ENCODE data around the gene HDAC7.
"Not testable (repeated sequence)": the region's sequence is repeated elsewhere in the genome, so short reads cannot be mapped to it uniquely, and the experiment has no call there.

Gene HDAC7

GRCh38 chr12:47817272-47818006 is 2.3 kb downstream of the HDAC7 start:
- Mint-ChIP-seq H3K27ac (peak overlapping the region; percentile 94), H3K27me3 (no peaks in the 10 kb centered on the region), H3K4me3 (peak overlapping the region; percentile 93), H3K9me3 (no peaks in the 10 kb centered on the region), H3K36me3 (no peaks in the 10 kb centered on the region), H3K4me1 (peaks cover 58% of the 10 kb centered on the region)
- ATAC-seq (ENCODE audit: low read depth) (no peak), DNase-seq (ENCODE audit: low spot score in 2 of 2) (no peak)

GRCh38 chr12:47816403-47817271 is 3.1 kb downstream of the HDAC7 start:
- ATAC-seq (ENCODE audit: low read depth) (no peak), DNase-seq (ENCODE audit: low spot score in 2 of 2) (no peak)
- Mint-ChIP-seq H3K4me1 (peaks cover 56% of the 10 kb centered on the region), H3K36me3 (no peaks in the 10 kb centered on the region), H3K9me3 (no peaks in the 10 kb centered on the region), H3K27ac (peak overlapping the region; percentile 94), H3K27me3 (no peaks in the 10 kb centered on the region), H3K4me3 (peak overlapping the region; percentile 93)

- H3K27me3 Mint-ChIP-seq; DNase-seq (ENCODE audit: low spot score in 2 of 2); ATAC-seq (ENCODE audit: low read depth); H3K9me3 Mint-ChIP-seq; H3K36me3 Mint-ChIP-seq: not testable (repeated sequence)
- Mint-ChIP-seq H3K27ac (peak overlapping the region; percentile 94), H3K4me1 (peaks cover 62% of the 10 kb centered on the region), H3K4me3 (peak overlapping the region; percentile 14)
Measured at GRCh38 chr12:47815447-47815846, 4.3 kb downstream of the HDAC7 start.

GRCh38 chr12:47814539-47815170 is 5.0 kb downstream of the HDAC7 start:
- Mint-ChIP-seq H3K36me3 (no peaks in the 10 kb centered on the region), H3K9me3 (no peaks in the 10 kb centered on the region), H3K27me3 (no peaks in the 10 kb centered on the region), H3K4me1 (peaks cover 63% of the 10 kb centered on the region), H3K27ac (peak overlapping the region; percentile 94), H3K4me3 (peak overlapping the region; percentile 28)
- DNase-seq (ENCODE audit: low spot score in 2 of 2): no peak
- no peak for ATAC-seq (ENCODE audit: low read depth)

GRCh38 chr12:47813511-47814196 is 6.0 kb downstream of the HDAC7 start:
- H3K4me3 Mint-ChIP-seq: peak overlapping the region; percentile 92
- H3K4me1 Mint-ChIP-seq: peaks cover 66% of the 10 kb centered on the region
- H3K36me3 Mint-ChIP-seq: no peaks in the 10 kb centered on the region
- DNase-seq (ENCODE audit: low spot score in 2 of 2) (peak in 1 of 2 donors; percentile 47), ATAC-seq (ENCODE audit: low read depth) (peak; percentile 2)
- H3K9me3 Mint-ChIP-seq: no peaks in the 10 kb centered on the region
- peak overlapping the region; percentile 94 for H3K27ac Mint-ChIP-seq
- no peaks in the 10 kb centered on the region for H3K27me3 Mint-ChIP-seq

GRCh38 chr12:47812797-47813510 is 6.7 kb downstream of the HDAC7 start:
- Mint-ChIP-seq H3K27me3 (no peaks in the 10 kb centered on the region), H3K4me1 (peaks cover 65% of the 10 kb centered on the region), H3K9me3 (no peaks in the 10 kb centered on the region), H3K36me3 (no peaks in the 10 kb centered on the region), H3K27ac (peak overlapping the region; percentile 94), H3K4me3 (peak overlapping the region; percentile 92)
- DNase-seq (ENCODE audit: low spot score in 2 of 2): peak; percentile 76 to 86
- ATAC-seq (ENCODE audit: low read depth): peak; percentile 74

- Mint-ChIP-seq H3K9me3 (no peaks in the 10 kb centered on the region), H3K36me3 (no peaks in the 10 kb centered on the region), H3K27ac (peak overlapping the region; percentile 94), H3K4me1 (peaks cover 68% of the 10 kb centered on the region), H3K27me3 (no peaks in the 10 kb centered on the region), H3K4me3 (peak overlapping the region; percentile 92)
- no peak for DNase-seq (ENCODE audit: low spot score in 2 of 2)
- ATAC-seq (ENCODE audit: low read depth): peak; percentile 5
Measured at GRCh38 chr12:47811581-47812484, 7.9 kb downstream of the HDAC7 start.

- Mint-ChIP-seq H3K27me3 (no peaks in the 10 kb centered on the region), H3K4me3 (peak overlapping the region; percentile 92), H3K9me3 (no peaks in the 10 kb centered on the region), H3K27ac (peak overlapping the region; percentile 94), H3K36me3 (no peaks in the 10 kb centered on the region), H3K4me1 (peaks cover 67% of the 10 kb centered on the region)
- ATAC-seq (ENCODE audit: low read depth): no peak
- no peak for DNase-seq (ENCODE audit: low spot score in 2 of 2)
Measured at GRCh38 chr12:47811072-47811396, 8.7 kb downstream of the HDAC7 start.

GRCh38 chr12:47809518-47809917 is 10.2 kb downstream of the HDAC7 start:
- ATAC-seq (ENCODE audit: low read depth); H3K9me3 Mint-ChIP-seq; H3K36me3 Mint-ChIP-seq; DNase-seq (ENCODE audit: low spot score in 2 of 2); H3K27me3 Mint-ChIP-seq: not testable (repeated sequence)
- Mint-ChIP-seq H3K4me3 (peak overlapping the region; percentile 14), H3K27ac (peak overlapping the region; percentile 94), H3K4me1 (peaks cover 69% of the 10 kb centered on the region)

GRCh38 chr12:47808574-47809365 is 10.9 kb downstream of the HDAC7 start:
- Mint-ChIP-seq H3K4me1 (peaks cover 67% of the 10 kb centered on the region), H3K27me3 (no peaks in the 10 kb centered on the region), H3K9me3 (no peaks in the 10 kb centered on the region), H3K4me3 (peak overlapping the region; percentile 65), H3K36me3 (no peaks in the 10 kb centered on the region), H3K27ac (peak overlapping the region; percentile 94)
- DNase-seq (ENCODE audit: low spot score in 2 of 2): peak in 1 of 2 donors; percentile 32
- ATAC-seq (ENCODE audit: low read depth): no peak

- no peaks in the 10 kb centered on the region for H3K36me3 Mint-ChIP-seq
- H3K27ac Mint-ChIP-seq: peak overlapping the region; percentile 94
- DNase-seq (ENCODE audit: low spot score in 2 of 2): peak; percentile 58 to 63
- H3K4me3 Mint-ChIP-seq: peak overlapping the region; percentile 65
- H3K4me1 Mint-ChIP-seq: peaks cover 67% of the 10 kb centered on the region
- peak; percentile 58 for ATAC-seq (ENCODE audit: low read depth)
- H3K9me3 Mint-ChIP-seq: no peaks in the 10 kb centered on the region
- H3K27me3 Mint-ChIP-seq: no peaks in the 10 kb centered on the region
Measured at GRCh38 chr12:47808050-47808449, 11.7 kb downstream of the HDAC7 start.

GRCh38 chr12:47807338-47807737 is 12.4 kb downstream of the HDAC7 start:
- no peaks in the 10 kb centered on the region for H3K36me3 Mint-ChIP-seq
- no peaks in the 10 kb centered on the region for H3K9me3 Mint-ChIP-seq
- no peak for ATAC-seq (ENCODE audit: low read depth)
- H3K27me3 Mint-ChIP-seq: no peaks in the 10 kb centered on the region
- no peak for DNase-seq (ENCODE audit: low spot score in 2 of 2)
- H3K4me1 Mint-ChIP-seq: peaks cover 74% of the 10 kb centered on the region
- peak overlapping the region; percentile 94 for H3K27ac Mint-ChIP-seq
- peak overlapping the region; percentile 30 for H3K4me3 Mint-ChIP-seq
